Skeletal muscle satellite cell (primary cell): ENCODE results near the gene GRID1.

ENCODE experiments used
- H3K27me3 ChIP-seq: 2 replicates; pipeline ENCODE4 v1.7.0; 2013; ENCODE audit warnings: low read length; ENCODE audit not compliant: control insufficient read depth, insufficient read depth
- H3K36me3 ChIP-seq: 2 replicates; pipeline ENCODE4 v1.7.0; 2013; ENCODE audit warnings: mild to moderate bottlenecking, control low read depth, low read length; ENCODE audit not compliant: insufficient read depth
- H3K4me1 ChIP-seq: 2 replicates; pipeline ENCODE4 v1.7.0; 2013; ENCODE audit warnings: low read length; ENCODE audit not compliant: control insufficient read depth, insufficient read depth
- H3K4me2 ChIP-seq: 2 replicates; pipeline ENCODE4 v1.7.0; 2013; ENCODE audit warnings: mild to moderate bottlenecking, low read length
- H3K4me3 ChIP-seq: 2 replicates; pipeline ENCODE4 v1.7.0; 2013; ENCODE audit warnings: low read length
- H3K9ac ChIP-seq: 2 replicates; pipeline ENCODE4 v1.7.0; 2013; ENCODE audit warnings: mild to moderate bottlenecking, low read depth, low read length, moderate library complexity
- H3K9me3 ChIP-seq: replicated peaks from 2 replicates; pipeline ENCODE4 v1.7.0; 2013; ENCODE audit warnings: mild to moderate bottlenecking, control low read depth, low read length

The GRID1 gene

GRCh38 chr10:86256690-86257315 is 109.8 kb downstream of the GRID1 start:
- Histone ChIP-seq H3K9ac (no peak overlapping the region), H3K4me3 (no peak overlapping the region), H3K4me2 (no peak overlapping the region), H3K4me1 (no peaks in the 10 kb centered on the region), H3K36me3 (no peaks in the 10 kb centered on the region), H3K9me3 (no peaks in the 10 kb centered on the region), H3K27me3 (no peaks in the 10 kb centered on the region)

GRCh38 chr10:86255405-86256251 is 111.0 kb downstream of the GRID1 start:
- H3K4me3 ChIP-seq: no peak overlapping the region
- H3K27me3 ChIP-seq: no peaks in the 10 kb centered on the region
- H3K36me3 ChIP-seq: no peaks in the 10 kb centered on the region
- H3K9ac ChIP-seq: no peak overlapping the region
- no peaks in the 10 kb centered on the region for H3K4me1 ChIP-seq
- no peak overlapping the region for H3K4me2 ChIP-seq
- no peaks in the 10 kb centered on the region for H3K9me3 ChIP-seq

- Histone ChIP-seq H3K4me2 (no peak overlapping the region), H3K36me3 (no peaks in the 10 kb centered on the region), H3K4me1 (no peaks in the 10 kb centered on the region), H3K9me3 (no peaks in the 10 kb centered on the region), H3K4me3 (no peak overlapping the region), H3K27me3 (no peaks in the 10 kb centered on the region), H3K9ac (no peak overlapping the region)
These were observed 111.9 kb downstream of the GRID1 start for GRCh38 chr10:86254526-86255174.

- Histone ChIP-seq H3K9me3 (no peaks in the 10 kb centered on the region), H3K9ac (no peak overlapping the region), H3K4me2 (no peak overlapping the region), H3K36me3 (no peaks in the 10 kb centered on the region), H3K4me3 (no peak overlapping the region), H3K27me3 (no peaks in the 10 kb centered on the region), H3K4me1 (no peaks in the 10 kb centered on the region)
These were observed 112.5 kb downstream of the GRID1 start for GRCh38 chr10:86254081-86254480.

GRCh38 chr10:86253091-86254072 is 113.2 kb downstream of the GRID1 start:
- Histone ChIP-seq H3K4me2 (no peak overlapping the region), H3K4me3 (no peak overlapping the region), H3K9ac (no peak overlapping the region), H3K9me3 (no peaks in the 10 kb centered on the region), H3K27me3 (no peaks in the 10 kb centered on the region), H3K36me3 (no peaks in the 10 kb centered on the region), H3K4me1 (no peaks in the 10 kb centered on the region)

GRCh38 chr10:86252556-86252955 is 114.0 kb downstream of the GRID1 start:
- H3K4me2 ChIP-seq: no peak overlapping the region

GRCh38 chr10:86252079-86252478 is 114.5 kb downstream of the GRID1 start:
- no peak overlapping the region for H3K4me3 ChIP-seq
- H3K36me3 ChIP-seq: no peaks in the 10 kb centered on the region
- H3K9ac ChIP-seq: no peak overlapping the region
- no peaks in the 10 kb centered on the region for H3K9me3 ChIP-seq
- H3K4me2 ChIP-seq: no peak overlapping the region
- H3K4me1 ChIP-seq: no peaks in the 10 kb centered on the region
- no peaks in the 10 kb centered on the region for H3K27me3 ChIP-seq

More at GRCh38 chr10:86252556-86252955, 114.0 kb downstream of the GRID1 start:
- Histone ChIP-seq H3K36me3 (no peaks in the 10 kb centered on the region), H3K27me3 (no peaks in the 10 kb centered on the region), H3K4me3 (no peak overlapping the region), H3K4me1 (no peaks in the 10 kb centered on the region), H3K9ac (no peak overlapping the region), H3K9me3 (no peaks in the 10 kb centered on the region)

- H3K27me3 ChIP-seq: no peaks in the 10 kb centered on the region
- H3K36me3 ChIP-seq: no peaks in the 10 kb centered on the region
- no peaks in the 10 kb centered on the region for H3K9me3 ChIP-seq
- H3K4me2 ChIP-seq: no peak overlapping the region
- no peak overlapping the region for H3K4me3 ChIP-seq
- no peaks in the 10 kb centered on the region for H3K4me1 ChIP-seq
- no peak overlapping the region for H3K9ac ChIP-seq
These were observed 115.2 kb downstream of the GRID1 start for GRCh38 chr10:86251426-86251825.

- H3K27me3 ChIP-seq: no peaks in the 10 kb centered on the region
- H3K36me3 ChIP-seq: no peaks in the 10 kb centered on the region
- H3K4me2 ChIP-seq: no peak overlapping the region
- no peak overlapping the region for H3K4me3 ChIP-seq
- H3K4me1 ChIP-seq: no peaks in the 10 kb centered on the region
- H3K9ac ChIP-seq: no peak overlapping the region
- H3K9me3 ChIP-seq: no peaks in the 10 kb centered on the region
These were observed 116.2 kb downstream of the GRID1 start for GRCh38 chr10:86250399-86250798.

- Histone ChIP-seq H3K27me3 (no peaks in the 10 kb centered on the region), H3K36me3 (no peaks in the 10 kb centered on the region), H3K4me2 (no peak overlapping the region), H3K9ac (no peak overlapping the region), H3K4me3 (no peak overlapping the region), H3K4me1 (no peaks in the 10 kb centered on the region), H3K9me3 (no peaks in the 10 kb centered on the region)
These were observed 116.8 kb downstream of the GRID1 start for GRCh38 chr10:86249794-86250193.

GRCh38 chr10:86248062-86248461 is 118.5 kb downstream of the GRID1 start:
- Histone ChIP-seq H3K27me3 (no peaks in the 10 kb centered on the region), H3K4me2 (no peak overlapping the region), H3K36me3 (no peaks in the 10 kb centered on the region), H3K4me1 (no peaks in the 10 kb centered on the region), H3K9ac (no peak overlapping the region), H3K9me3 (no peaks in the 10 kb centered on the region), H3K4me3 (no peak overlapping the region)
